Liver (tissue), 9 donors: ENCODE measurements around the gene ORM2. TPM values are rescaled to one million over a fixed set of nuclear protein-coding genes. Genes with fewer than 3 reads are reported as not detected.

Experiments
- DNase-seq: peaks from one replicate; pipeline ENCODE4 v3.0.0-alpha.2; 2017; ENCODE audit warnings: low spot score
- H3K27ac ChIP-seq, 2 donors: one replicate each; pipeline ENCODE4 v1.7.0; 2013; ENCODE audit warnings: inconsistent platforms in 2 of 2, low read length in 2 of 2, control low read depth in 1 of 2, low read depth in 1 of 2, mild to moderate bottlenecking in 1 of 2
- H3K27me3 ChIP-seq, 4 donors: one replicate each; pipeline versions ENCODE4 v1.6.1 to v1.7.0; 2013; ENCODE audit warnings: low read length in 3 of 4, inconsistent platforms in 1 of 4, mild to moderate bottlenecking in 1 of 4, moderate library complexity in 1 of 4; ENCODE audit not compliant: control insufficient read depth in 4 of 4, insufficient read depth in 4 of 4
- H3K36me3 ChIP-seq, 4 donors: one replicate each; pipeline versions ENCODE4 v1.6.1 to v1.7.0; 2013; ENCODE audit warnings: low read length in 3 of 4, mild to moderate bottlenecking in 3 of 4, low read depth in 1 of 4, moderate library complexity in 1 of 4; ENCODE audit not compliant: control insufficient read depth in 4 of 4, insufficient read depth in 3 of 4
- H3K4me1 ChIP-seq, 4 donors: one replicate each; pipeline versions ENCODE4 v1.6.1 to v1.7.0; 2013; ENCODE audit warnings: low read length in 3 of 4, mild to moderate bottlenecking in 3 of 4, moderate library complexity in 1 of 4; ENCODE audit not compliant: control insufficient read depth in 4 of 4, insufficient read depth in 4 of 4
- H3K4me3 ChIP-seq, 3 donors: one replicate each; pipeline versions ENCODE4 v1.6.1 to v1.7.0; 2013; ENCODE audit warnings: low read length in 3 of 3, control low read depth in 1 of 3, low read depth in 1 of 3, mild to moderate bottlenecking in 1 of 3
- H3K9ac ChIP-seq, 2 donors: one replicate each; pipeline ENCODE4 v1.7.0; 2013; ENCODE audit warnings: low read length in 2 of 2, mild to moderate bottlenecking in 2 of 2, moderate library complexity in 2 of 2, control low read depth in 1 of 2, low read depth in 1 of 2
- H3K9me3 ChIP-seq, 4 donors: one replicate each; pipeline versions ENCODE4 v1.6.1 to v1.7.0; 2013; ENCODE audit warnings: low read length in 3 of 4; ENCODE audit not compliant: control insufficient read depth in 4 of 4
- EGR1 ChIP-seq, 2 donors: IDR thresholded peaks; 2 replicates each; pipeline ENCODE4 v1.6.1; 2016 to 2018; ENCODE audit warnings: antibody characterized with exemption in 2 of 2, low read depth in 2 of 2
- FOXA1 ChIP-seq: IDR thresholded peaks from 2 replicates; pipeline ENCODE4 v1.6.1; 2016; ENCODE audit warnings: antibody characterized with exemption
- FOXA2 ChIP-seq: IDR thresholded peaks from 2 replicates; pipeline ENCODE4 v1.6.1; 2016; ENCODE audit warnings: antibody characterized with exemption
- GABPA ChIP-seq, 2 donors: IDR thresholded peaks in 1 of 2; conservative IDR thresholded peaks in 1 of 2; 2 replicates each; pipeline ENCODE4 v1.6.1; 2016; ENCODE audit warnings: antibody characterized with exemption in 2 of 2, mild to moderate bottlenecking in 1 of 2, moderate library complexity in 1 of 2
- HNF4A ChIP-seq, 2 donors: conservative IDR thresholded peaks; 2 replicates each; pipeline ENCODE4 v1.6.1; 2016; ENCODE audit warnings: antibody characterized with exemption in 2 of 2, mild to moderate bottlenecking in 2 of 2
- HNF4G ChIP-seq: IDR thresholded peaks from 2 replicates; pipeline ENCODE4 v1.6.1; 2016; ENCODE audit warnings: antibody characterized with exemption
- JUND ChIP-seq, 2 donors: IDR thresholded peaks; 2 replicates each; pipeline ENCODE4 v1.6.1; 2016; ENCODE audit warnings: antibody characterized with exemption in 2 of 2
- NR2F2 ChIP-seq: IDR thresholded peaks from 2 replicates; pipeline ENCODE4 v1.6.1; 2016; ENCODE audit warnings: antibody characterized with exemption
- RAD21 ChIP-seq, 2 donors: IDR thresholded peaks; 2 replicates each; pipeline ENCODE4 v1.6.1; 2016; ENCODE audit warnings: antibody characterized with exemption in 2 of 2, mild to moderate bottlenecking in 2 of 2
- RXRA ChIP-seq, 2 donors: IDR thresholded peaks; 2 replicates each; pipeline ENCODE4 v1.6.1; 2017 to 2018; ENCODE audit warnings: antibody characterized with exemption in 2 of 2, mild to moderate bottlenecking in 1 of 2
- SP1 ChIP-seq: IDR thresholded peaks from 2 replicates; pipeline ENCODE4 v1.6.1; 2018; ENCODE audit warnings: antibody characterized with exemption, mild to moderate bottlenecking
- TAF1 ChIP-seq: conservative IDR thresholded peaks from 2 replicates; pipeline ENCODE4 v1.6.1; 2016; ENCODE audit warnings: antibody characterized with exemption, mild to moderate bottlenecking
- YY1 ChIP-seq: IDR thresholded peaks from 2 replicates; pipeline ENCODE4 v1.6.1; 2016; ENCODE audit warnings: antibody characterized with exemption, mild to moderate bottlenecking
- WGBS: extraction: QIAGEN DNeasy Blood & Tissue Kit; methylation state at CpG from one replicate; pipeline ENCODE4 v1.1.7; 2013; 5-methylcytosine and 5-hydroxymethylcytosine counted together
- polyA plus RNA-seq, 2 donors: library from polyadenylated mRNA; stranded (reverse) in 1 of 2; unstranded in 1 of 2; fragments of 200-250 nt in 1 of 2; fragments of >200 nt in 1 of 2; fragmentation: Nextera tagmentation in 1 of 2; extraction: Ambion mirVana in 1 of 2; gene quantifications; one replicate each; pipeline versions ENCODE4 v1.2.1 to v1.2.3, GENCODE V29; 2013 to 2015
- total RNA-seq, 2 donors: library from RNA; depleted of rRNA; stranded (reverse); fragments of >200 nt; gene quantifications; one replicate each; pipeline ENCODE4 v1.2.3, GENCODE V29; 2014
- TF ChIP-seq, protein P1 (sequence below): IDR thresholded peaks from 2 replicates; pipeline ENCODE4 v1.6.1; 2016; ENCODE audit warnings: antibody characterized with exemption
- TF ChIP-seq, protein P2 (sequence below): fragments of 150-350 bp; IDR thresholded peaks from 2 replicates; pipeline ENCODE4 v1.5.1; 2017; ENCODE audit warnings: improper control_type of control experiment, low read depth, low read length; ENCODE audit not compliant: missing input control
- TF ChIP-seq, protein P3 (sequence below): IDR thresholded peaks from 2 replicates; pipeline ENCODE4 v1.6.1; 2016; ENCODE audit warnings: antibody characterized with exemption
- TF ChIP-seq, protein P4 (sequence below): IDR thresholded peaks from 2 replicates; pipeline ENCODE4 v1.6.1; 2016; ENCODE audit warnings: antibody characterized with exemption
- TF ChIP-seq, protein P5 (sequence below): IDR thresholded peaks from 2 replicates; pipeline ENCODE4 v1.6.1; 2016; ENCODE audit warnings: antibody characterized with exemption, mild to moderate bottlenecking
- donor health status: healthy.
- donor health status: healthy.
- donor health status: healthy.
- donor health status: healthy.
- donor health status: healthy.

ORM2 gene
- total and polyA plus RNA-seq, 4 donors, result 276 to 7,373 (median 5,310) TPM

DNA sequence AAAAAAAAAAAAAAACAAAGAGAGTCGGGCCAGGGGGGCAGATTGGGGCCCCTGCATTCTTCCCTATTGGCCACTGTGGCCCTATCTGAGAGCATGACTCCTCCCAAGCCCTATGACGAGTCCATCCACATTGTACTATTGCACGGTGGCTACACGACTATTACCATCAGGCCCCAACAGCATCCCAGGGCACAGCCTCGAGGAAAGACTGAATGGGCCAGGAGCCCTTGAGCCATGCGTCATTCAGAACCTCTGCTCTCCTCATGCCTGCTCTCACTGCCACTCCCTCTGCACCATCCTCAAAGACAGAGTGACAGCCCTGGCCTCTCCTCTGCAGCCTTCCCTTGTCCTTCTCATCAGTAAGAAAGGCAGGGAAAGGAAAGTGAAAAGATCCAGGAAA is 26.9 kb upstream of the ORM2 start:
- H3K27ac ChIP-seq, result no peak overlapping the region
- H3K4me3 ChIP-seq, result no peak overlapping the region
- H3K9ac ChIP-seq, result no peak overlapping the region
- H3K9me3 ChIP-seq, result no peaks in the 10 kb centered on the region
- H3K27me3 ChIP-seq, result no peaks in the 10 kb centered on the region
- no peak for DNase-seq
- TF ChIP-seq HNF4G (no peak), RAD21 (IDR thresholded peaks at IDR 0.05) (no peak), FOXA1 (no peak), FOXA2 (no peak), EGR1 (IDR thresholded peaks at IDR 0.05; ENCODE audit: low read depth in 2 of 2) (no peak), NR2F2 (no peak), HNF4A (conservative IDR thresholded peaks at IDR 0.05) (no peak), RXRA (IDR thresholded peaks at IDR 0.05) (no peak), JUND (IDR thresholded peaks at IDR 0.05) (no peak), YY1 (no peak), SP1 (no peak), GABPA (IDR thresholded peaks at IDR 0.05 in 1 of 2, conservative IDR thresholded peaks at IDR 0.05 in 1 of 2) (no peak), TAF1 (no peak)
- TF ChIP-seq, protein P1, sequence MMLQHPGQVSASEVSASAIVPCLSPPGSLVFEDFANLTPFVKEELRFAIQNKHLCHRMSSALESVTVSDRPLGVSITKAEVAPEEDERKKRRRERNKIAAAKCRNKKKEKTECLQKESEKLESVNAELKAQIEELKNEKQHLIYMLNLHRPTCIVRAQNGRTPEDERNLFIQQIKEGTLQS, result no peak
- TF ChIP-seq, protein P2, sequence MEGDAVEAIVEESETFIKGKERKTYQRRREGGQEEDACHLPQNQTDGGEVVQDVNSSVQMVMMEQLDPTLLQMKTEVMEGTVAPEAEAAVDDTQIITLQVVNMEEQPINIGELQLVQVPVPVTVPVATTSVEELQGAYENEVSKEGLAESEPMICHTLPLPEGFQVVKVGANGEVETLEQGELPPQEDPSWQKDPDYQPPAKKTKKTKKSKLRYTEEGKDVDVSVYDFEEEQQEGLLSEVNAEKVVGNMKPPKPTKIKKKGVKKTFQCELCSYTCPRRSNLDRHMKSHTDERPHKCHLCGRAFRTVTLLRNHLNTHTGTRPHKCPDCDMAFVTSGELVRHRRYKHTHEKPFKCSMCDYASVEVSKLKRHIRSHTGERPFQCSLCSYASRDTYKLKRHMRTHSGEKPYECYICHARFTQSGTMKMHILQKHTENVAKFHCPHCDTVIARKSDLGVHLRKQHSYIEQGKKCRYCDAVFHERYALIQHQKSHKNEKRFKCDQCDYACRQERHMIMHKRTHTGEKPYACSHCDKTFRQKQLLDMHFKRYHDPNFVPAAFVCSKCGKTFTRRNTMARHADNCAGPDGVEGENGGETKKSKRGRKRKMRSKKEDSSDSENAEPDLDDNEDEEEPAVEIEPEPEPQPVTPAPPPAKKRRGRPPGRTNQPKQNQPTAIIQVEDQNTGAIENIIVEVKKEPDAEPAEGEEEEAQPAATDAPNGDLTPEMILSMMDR, result no peak
- TF ChIP-seq, protein P3, sequence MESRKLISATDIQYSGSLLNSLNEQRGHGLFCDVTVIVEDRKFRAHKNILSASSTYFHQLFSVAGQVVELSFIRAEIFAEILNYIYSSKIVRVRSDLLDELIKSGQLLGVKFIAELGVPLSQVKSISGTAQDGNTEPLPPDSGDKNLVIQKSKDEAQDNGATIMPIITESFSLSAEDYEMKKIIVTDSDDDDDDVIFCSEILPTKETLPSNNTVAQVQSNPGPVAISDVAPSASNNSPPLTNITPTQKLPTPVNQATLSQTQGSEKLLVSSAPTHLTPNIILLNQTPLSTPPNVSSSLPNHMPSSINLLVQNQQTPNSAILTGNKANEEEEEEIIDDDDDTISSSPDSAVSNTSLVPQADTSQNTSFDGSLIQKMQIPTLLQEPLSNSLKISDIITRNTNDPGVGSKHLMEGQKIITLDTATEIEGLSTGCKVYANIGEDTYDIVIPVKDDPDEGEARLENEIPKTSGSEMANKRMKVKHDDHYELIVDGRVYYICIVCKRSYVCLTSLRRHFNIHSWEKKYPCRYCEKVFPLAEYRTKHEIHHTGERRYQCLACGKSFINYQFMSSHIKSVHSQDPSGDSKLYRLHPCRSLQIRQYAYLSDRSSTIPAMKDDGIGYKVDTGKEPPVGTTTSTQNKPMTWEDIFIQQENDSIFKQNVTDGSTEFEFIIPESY, result no peak
- TF ChIP-seq, protein P4, sequence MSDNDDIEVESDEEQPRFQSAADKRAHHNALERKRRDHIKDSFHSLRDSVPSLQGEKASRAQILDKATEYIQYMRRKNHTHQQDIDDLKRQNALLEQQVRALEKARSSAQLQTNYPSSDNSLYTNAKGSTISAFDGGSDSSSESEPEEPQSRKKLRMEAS, result no peak
- TF ChIP-seq, protein P5, sequence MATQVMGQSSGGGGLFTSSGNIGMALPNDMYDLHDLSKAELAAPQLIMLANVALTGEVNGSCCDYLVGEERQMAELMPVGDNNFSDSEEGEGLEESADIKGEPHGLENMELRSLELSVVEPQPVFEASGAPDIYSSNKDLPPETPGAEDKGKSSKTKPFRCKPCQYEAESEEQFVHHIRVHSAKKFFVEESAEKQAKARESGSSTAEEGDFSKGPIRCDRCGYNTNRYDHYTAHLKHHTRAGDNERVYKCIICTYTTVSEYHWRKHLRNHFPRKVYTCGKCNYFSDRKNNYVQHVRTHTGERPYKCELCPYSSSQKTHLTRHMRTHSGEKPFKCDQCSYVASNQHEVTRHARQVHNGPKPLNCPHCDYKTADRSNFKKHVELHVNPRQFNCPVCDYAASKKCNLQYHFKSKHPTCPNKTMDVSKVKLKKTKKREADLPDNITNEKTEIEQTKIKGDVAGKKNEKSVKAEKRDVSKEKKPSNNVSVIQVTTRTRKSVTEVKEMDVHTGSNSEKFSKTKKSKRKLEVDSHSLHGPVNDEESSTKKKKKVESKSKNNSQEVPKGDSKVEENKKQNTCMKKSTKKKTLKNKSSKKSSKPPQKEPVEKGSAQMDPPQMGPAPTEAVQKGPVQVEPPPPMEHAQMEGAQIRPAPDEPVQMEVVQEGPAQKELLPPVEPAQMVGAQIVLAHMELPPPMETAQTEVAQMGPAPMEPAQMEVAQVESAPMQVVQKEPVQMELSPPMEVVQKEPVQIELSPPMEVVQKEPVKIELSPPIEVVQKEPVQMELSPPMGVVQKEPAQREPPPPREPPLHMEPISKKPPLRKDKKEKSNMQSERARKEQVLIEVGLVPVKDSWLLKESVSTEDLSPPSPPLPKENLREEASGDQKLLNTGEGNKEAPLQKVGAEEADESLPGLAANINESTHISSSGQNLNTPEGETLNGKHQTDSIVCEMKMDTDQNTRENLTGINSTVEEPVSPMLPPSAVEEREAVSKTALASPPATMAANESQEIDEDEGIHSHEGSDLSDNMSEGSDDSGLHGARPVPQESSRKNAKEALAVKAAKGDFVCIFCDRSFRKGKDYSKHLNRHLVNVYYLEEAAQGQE, result no peak
- H3K4me1 ChIP-seq, result peaks cover 0 to 28% (median 16%) of the 10 kb centered on the region in 4 donors
- H3K36me3 ChIP-seq, result peaks cover 0 to 13% (median 8%) of the 10 kb centered on the region in 4 donors
- WGBS, result 85% methylated on average over 6 of the region's 6 CpGs
